GM18499 (cell line): ENCODE data around the gene MEAK7.

Experiments used
- ATAC-seq: cut with Tn5 transposase; IDR thresholded peaks from one replicate; pipeline ENCODE4 v1.9.1; 2021; ENCODE audit warnings: moderate number of reproducible peaks; ENCODE audit not compliant: insufficient read depth, unreplicated experiment

Gene MEAK7

GRCh38 chr16:84514295-84514873 is 9.9 kb upstream of the MEAK7 start:
- ATAC-seq: no peak

DNA sequence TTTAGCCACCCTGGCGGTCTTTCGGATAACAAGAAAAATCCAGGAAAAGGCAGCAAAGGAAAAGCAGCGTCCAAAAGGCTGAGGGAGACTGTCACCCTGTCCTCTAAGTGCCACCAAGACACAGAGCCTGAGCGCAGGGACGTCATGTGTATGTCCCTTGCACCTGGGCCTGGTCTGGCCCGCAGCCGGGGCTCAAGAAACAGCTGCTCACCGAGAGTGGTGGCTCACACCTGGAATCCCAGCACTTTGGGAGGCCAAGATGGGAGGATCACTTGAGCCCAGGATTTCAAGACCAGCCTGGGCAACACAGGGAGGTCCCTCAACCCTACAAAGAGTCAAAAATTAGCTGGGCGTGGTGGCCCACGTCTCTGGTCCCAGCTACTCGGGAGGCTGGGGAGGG is 9.2 kb upstream of the MEAK7 start:
- no peak for ATAC-seq

DNA sequence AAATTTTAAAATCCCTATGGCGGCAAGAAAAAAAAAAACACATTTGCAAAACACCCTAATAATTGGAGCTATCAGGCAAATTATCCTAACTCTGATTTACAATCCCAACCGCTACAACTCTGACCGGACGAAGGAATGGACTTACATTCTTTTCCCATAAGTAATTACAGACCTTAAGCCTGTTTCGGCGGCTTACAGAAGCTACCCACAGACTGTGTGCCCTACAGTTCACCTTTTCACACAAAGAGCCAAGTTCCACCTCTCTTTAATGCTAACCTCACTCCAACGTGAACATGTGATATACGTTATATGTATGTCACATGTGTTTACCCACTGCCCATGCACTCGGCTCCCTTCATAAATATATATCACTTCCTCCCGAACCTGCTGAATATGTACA is 8.7 kb upstream of the MEAK7 start:
- ATAC-seq: no peak

DNA sequence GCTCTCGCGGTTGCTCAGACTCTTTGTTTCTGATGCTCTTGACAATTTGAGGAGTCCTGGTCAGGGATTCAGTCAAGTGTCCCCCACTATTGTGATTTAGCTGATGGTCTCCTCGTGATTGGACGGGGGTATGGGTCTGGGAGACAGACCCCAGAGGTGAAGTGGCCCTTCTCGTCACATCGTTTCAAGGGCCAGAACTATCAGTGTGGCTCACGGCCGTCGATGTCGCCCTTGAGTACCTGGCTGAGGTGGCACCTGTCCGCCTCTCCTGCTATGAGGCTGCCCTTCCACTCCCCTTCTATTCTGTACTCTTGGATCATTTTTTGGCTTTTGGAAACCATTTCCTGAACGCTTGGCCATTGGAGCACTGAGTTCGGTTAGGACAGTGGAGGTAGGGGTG is 7.4 kb upstream of the MEAK7 start:
- ATAC-seq: no peak

DNA sequence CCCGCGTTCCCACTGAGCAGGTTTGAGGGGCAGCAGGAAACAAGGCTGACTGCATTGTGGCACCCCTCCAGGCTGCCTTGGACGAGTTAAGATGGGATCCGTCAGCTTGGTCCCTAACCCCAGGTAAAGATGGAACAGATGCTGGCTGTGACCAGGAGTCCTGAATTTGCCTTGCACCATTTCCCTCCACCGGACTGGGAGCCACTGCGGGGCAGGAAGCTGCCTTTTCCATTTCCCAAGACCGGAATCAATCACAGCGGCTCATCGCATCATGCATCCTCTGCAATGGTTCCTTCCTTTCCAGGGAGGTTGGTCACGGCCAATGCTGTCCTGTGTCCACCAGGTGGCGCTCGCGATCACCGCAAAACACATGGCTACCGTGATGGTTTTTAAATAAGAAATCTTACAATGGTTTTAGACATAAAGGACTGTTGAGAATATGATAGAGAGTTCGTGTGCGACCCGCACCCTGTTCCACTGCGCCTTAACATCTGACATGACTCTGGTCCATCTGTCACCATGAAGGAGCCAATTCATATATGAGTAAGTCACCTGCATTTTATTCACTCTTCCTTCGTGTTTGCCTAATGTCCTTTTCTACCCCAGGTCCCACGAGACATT is 6.8 kb upstream of the MEAK7 start:
- ATAC-seq: no peak

- no peak for ATAC-seq
Measured at GRCh38 chr16:84509032-84509950, 4.8 kb upstream of the MEAK7 start.

DNA sequence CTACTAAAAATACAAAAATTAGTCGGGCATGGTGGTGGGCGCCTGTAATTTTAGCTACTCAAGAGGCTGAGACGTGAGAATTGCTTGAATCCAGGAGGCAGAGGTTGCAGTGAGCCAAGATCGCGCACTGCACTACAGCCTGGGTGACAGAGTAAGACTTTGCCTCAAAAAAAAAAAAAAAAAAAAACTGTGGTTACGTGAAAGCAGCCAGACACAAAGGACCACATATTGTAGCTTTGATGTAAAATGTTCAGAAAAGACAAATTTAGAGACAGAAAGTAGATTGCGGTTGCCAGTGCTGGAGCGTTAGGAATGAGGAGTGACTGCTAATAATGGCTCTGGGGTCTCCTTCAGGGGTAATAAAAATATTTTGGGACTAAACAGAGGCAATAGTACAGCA is 4.0 kb upstream of the MEAK7 start:
- ATAC-seq: no peak

DNA sequence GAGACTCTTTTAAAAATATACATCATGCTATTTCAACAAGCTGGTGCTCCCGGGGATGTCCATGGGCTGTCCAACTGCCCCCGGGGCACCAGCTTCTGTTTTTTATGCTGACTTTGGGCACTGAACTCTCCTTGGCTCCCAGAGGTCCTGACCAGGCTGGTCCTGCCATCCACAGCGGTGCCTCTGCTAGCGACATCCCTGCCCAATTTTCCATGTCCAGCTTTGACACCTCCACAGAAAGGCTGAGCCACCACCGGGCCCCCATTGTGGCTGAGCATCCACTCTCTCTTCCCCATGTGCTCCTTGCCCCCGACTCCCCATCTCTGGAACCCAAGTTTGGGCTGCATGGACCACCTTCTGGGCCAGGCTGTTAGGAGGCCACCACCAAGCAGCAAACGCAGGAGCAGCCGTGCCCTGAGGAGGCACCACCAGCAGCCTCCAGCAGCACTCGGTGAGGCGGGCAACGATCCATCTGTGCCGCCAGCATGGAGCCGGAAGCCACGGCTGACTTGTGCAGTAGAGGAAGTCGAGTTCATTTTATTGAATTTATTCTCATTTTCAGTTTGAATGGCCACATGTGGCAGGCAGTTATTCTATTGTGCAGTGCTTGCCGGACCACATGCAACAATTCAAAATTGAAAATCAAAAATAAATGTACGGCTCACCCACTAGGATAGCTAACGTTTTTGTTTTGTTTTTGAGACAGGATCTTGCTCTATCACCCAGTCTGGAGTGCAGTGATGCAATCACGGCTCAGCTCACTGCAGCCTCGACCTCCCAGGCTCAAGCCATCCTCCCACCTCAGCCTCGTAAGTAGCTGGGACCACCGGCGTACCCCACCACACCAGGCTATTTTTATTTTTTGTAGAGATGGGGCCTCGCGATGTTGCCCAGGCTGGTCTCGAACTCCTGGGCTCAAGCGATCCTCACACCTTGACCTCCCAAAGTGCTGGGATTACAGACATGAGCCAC is 2.8 kb upstream of the MEAK7 start:
- ATAC-seq: no peak

DNA sequence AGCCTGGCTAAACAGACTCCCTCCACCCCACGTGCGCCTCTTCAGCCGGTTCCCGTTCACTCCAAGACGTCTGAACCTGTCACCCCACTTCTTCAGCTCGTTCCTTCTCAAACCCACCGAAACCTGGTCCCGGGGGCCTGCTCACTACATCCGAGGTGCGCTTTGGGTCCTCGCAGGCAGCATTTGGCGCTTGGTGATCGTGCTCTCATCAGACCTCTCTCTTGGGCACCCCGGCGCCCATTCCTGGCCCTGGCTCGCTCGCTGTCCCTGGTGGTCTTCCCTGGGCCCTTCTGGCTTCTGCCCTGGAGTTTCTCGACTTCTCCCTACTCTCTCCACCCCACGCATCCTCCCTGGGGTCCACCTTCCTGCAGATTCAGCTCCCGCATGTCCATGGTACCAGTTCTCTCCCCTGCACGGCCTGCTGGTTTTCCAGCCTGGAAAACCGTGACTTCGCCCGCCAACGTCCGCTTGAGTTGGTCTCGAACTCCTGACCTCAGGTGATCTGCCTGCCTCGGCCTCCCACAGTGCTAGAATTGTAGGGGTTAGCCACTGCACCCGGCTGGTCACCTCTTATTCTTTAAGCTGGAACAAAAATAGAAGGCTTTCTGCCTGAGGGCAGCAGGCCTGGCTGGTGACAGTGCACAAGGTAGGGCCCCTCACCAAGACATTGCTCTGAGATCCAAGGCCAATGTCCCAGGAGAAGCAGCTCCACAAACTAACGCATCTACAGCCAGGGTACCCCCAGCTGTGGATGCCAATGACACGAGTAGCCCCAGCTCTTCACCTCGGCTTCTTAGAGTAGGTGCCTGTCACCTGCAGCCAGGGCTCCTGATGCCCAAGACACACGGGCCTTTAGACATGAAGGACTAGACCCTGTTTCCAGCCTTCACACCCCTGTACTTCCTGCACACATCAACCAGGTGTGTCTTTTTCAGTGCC is 1.1 kb upstream of the MEAK7 start:
- ATAC-seq: no peak

GRCh38 chr16:84503751-84504395 is 586 bp downstream of the MEAK7 start:
- ATAC-seq: no peak

- no peak for ATAC-seq
Measured at GRCh38 chr16:84502581-84502980, 1.9 kb downstream of the MEAK7 start.

DNA sequence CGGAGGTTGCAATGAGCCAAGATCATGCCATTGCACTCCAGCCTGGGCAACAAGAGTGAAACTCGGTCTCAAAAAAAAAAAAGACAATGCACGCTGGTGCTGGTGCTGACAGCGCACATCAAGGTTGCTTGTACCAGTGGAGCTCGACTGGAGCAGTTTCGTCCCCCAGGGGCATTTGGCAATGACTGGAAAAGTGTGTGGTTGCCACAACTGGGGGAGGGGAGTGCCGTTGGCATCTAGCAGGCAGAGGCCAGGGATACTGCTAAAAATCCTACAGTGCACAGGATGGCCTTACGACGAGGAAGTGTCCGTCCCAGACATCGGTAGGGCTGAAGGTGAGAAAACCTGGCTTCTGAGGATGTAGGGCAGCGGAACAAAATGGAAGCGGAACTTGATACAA is 2.4 kb downstream of the MEAK7 start:
- no peak for ATAC-seq

GRCh38 chr16:84501077-84501735 is 3.3 kb downstream of the MEAK7 start:
- no peak for ATAC-seq

- no peak for ATAC-seq
Measured at GRCh38 chr16:84500531-84500930, 3.9 kb downstream of the MEAK7 start.

GRCh38 chr16:84499638-84500037 is 4.8 kb downstream of the MEAK7 start:
- no peak for ATAC-seq

DNA sequence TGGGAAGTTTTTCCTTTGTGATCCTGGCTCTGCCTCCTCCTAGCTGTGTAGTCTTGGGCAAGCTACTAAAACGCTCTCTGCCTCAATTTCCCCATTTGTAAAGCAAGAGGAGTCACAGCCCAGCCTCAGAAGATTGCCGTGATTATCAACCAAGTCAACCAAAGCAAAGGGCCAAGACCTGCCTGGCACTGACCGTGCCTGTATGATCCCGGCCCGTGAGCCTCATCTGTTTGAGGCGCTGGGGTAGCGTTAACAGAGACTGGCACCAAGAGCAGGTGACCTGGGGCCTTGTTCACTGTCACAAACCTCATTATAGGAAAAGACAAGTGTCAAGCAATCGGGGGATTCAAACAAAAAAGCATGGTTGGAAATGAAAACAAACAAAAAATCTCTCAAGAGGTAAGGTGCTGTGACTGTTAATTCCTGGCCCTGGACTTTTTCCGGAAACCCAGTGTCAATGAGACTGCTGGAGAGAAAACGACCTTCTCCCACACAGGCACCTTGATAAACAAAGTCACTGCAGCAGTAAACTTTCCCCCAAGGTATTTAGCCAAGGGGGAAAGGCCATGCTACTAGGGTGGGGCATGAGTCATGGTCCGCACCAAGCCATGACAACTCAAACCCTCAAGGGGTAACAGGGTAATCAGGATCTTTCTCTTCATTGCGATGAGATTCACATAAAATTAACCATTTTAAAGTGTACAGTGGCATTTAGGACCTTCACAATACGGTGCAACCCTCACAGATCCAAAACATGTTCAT is 5.4 kb downstream of the MEAK7 start:
- no peak for ATAC-seq

DNA sequence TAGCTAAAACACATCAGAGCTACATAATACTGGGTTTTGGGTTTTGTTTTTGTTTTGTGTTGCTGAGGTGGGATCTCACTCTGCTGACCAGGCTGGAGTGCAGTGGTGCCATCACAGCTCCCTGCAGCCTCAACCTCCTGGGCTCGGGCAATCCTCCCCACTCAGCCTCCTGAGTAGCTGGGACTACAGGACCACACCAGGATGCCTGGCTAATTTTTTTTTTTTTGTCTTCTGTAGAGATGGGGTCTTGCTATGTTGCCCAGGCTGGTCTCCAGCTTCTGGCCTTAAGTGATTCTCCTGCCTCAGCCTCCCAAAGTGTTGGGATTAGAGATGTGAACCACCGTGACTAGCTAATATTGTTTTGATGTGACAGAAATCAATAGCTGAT is 6.2 kb downstream of the MEAK7 start:
- no peak for ATAC-seq
